HUES64 (cell line): ENCODE measurements around the gene CDK17.
A peak's percentile ranks its signal among the peaks of the same experiment; 100 is the strongest.
"Not testable (repeated sequence)": the region's sequence is repeated elsewhere in the genome, so short reads cannot be mapped to it uniquely, and the experiment has no call there.

Experiments used
- H3K27ac ChIP-seq: 2 replicates; pipeline ENCODE4 v1.7.0; 2013; ENCODE audit warnings: low read depth, low read length, inconsistent platforms
- H3K27me3 ChIP-seq: 2 replicates; pipeline ENCODE4 v1.6.1; 2013; ENCODE audit warnings: mild to moderate bottlenecking, low read length; ENCODE audit not compliant: insufficient read depth
- H3K36me3 ChIP-seq: 2 replicates; pipeline ENCODE4 v1.6.1; 2013; ENCODE audit warnings: mild to moderate bottlenecking, low read length; ENCODE audit not compliant: insufficient read depth
- H3K4me1 ChIP-seq: 2 replicates; pipeline ENCODE4 v1.6.1; 2013; ENCODE audit warnings: mild to moderate bottlenecking, low read length, moderate library complexity; ENCODE audit not compliant: insufficient read depth
- H3K4me3 ChIP-seq: 2 replicates; pipeline ENCODE4 v1.5.1; 2013; ENCODE audit warnings: mild to moderate bottlenecking, low read length, moderate library complexity
- H3K9ac ChIP-seq: 2 replicates; pipeline ENCODE4 v1.6.1; 2013; ENCODE audit warnings: mild to moderate bottlenecking, low read depth, low read length
- H3K9me3 ChIP-seq: 2 replicates; pipeline ENCODE4 v1.6.1; 2013; ENCODE audit warnings: low read depth, low read length; ENCODE audit not compliant: insufficient read depth
- WGBS: fragments of 150-250, 120-280 bp; methylation state at CpG from one replicate; pipeline ENCODE4 v1.1.7; 2013; ENCODE audit warnings: missing lambda C conversion rate; 5-methylcytosine and 5-hydroxymethylcytosine counted together

Gene CDK17

DNA sequence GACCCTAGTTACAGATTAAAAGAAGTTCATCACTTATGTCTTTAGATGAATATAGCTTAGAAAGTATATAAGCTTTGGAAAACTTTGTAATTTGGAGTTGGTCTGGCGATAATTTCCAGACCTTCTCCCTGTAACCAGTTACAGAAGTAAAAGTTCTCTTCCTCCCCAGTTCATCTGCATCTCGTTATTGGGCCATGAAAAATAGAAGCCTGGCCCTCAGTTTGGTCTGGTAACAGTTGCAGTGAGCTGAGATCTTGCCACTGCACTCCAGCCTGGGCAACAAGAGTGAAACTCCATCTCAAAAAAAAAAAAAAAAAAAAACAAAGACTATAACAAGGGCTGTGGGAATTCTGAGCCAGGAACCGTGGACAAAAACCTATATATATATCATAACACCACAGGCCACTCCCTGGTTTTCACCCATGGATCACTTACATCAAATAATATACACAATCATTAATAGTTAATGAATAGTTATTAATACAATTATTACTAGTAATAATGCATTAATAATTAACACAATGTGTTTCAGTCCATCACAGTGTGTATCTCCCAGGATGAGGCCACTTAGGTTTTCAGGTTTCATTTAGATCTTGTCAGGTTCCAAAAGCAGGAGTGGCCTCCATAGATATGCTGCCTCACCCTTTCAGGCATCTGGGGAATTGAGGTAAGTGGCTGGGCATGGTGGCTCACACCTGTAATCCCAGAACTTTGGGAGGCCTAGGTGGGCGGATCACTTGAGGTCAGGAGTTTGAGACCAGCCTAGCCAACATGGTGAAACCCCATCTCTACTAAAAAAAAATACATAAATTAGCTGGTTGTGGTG lies 32.5 kb upstream of the CDK17 start:
- not testable (repeated sequence) for H3K27ac ChIP-seq, H3K4me1 ChIP-seq, H3K27me3 ChIP-seq, H3K4me3 ChIP-seq, H3K9me3 ChIP-seq, H3K36me3 ChIP-seq, H3K9ac ChIP-seq
- WGBS = 97% methylated on average over 3 of the region's 4 CpGs

DNA sequence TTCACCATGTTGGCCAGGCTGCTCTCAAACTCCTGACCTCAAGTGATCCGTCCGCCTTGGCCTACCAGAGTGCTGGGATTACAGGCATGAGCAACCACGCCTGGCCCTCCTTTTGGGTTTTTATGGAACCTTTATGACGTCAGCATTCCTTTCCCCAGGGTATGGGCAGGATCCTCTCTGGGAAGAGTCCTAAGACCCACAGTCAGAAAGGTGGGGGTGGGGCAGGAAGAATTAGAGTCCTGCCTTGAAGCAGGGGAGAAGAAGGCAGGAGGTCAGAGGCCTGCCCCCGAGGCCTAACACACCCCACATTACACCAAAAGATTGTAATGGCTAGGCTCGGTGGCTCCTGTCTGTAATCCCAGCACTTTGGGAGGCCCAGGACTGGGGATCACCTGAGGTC lies 30.8 kb upstream of the CDK17 start:
- H3K4me1 ChIP-seq = peaks cover 14% of the 10 kb centered on the region; the same call in 1 of the 2 replicates
- 79% methylated on average over 6 of the region's 6 CpGs for WGBS
- no peaks in the 10 kb centered on the region for H3K9me3 ChIP-seq
- no peaks in the 10 kb centered on the region for H3K36me3 ChIP-seq
- H3K27me3 ChIP-seq = no peaks in the 10 kb centered on the region
- no peak overlapping the region for H3K9ac ChIP-seq
- H3K27ac ChIP-seq = no peak overlapping the region
- no peak overlapping the region for H3K4me3 ChIP-seq

DNA sequence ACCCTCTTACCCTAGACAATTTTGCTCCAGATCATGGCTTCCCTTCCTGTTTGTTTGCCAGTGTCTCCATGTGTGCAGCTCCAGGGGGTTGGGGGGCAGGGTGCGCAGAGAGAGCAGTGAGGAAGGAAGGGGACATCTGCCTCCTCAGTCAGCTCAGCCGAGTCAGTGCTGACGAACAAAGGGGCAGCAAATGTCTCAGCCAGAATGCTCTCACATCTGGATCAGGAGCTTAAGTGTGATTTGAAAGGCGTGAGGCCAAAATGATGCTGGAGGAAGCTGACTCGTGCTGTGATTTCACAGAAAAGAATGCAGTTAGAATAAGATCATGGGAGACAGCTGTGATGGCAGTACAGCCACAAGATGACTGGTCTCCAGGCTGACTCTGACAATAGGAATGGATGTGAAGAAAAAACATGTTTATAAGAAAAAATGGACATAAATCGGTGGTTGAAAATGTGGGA lies 27.1 kb upstream of the CDK17 start:
- Histone ChIP-seq H3K27me3 (no peaks in the 10 kb centered on the region), H3K4me3 (no peak overlapping the region), H3K27ac (no peak overlapping the region), H3K9me3 (no peaks in the 10 kb centered on the region), H3K4me1 (peaks cover 14% of the 10 kb centered on the region; the same call in 1 of the 2 replicates), H3K36me3 (no peaks in the 10 kb centered on the region), H3K9ac (peak overlapping the region; percentile 62; the same call in 1 of the 2 replicates)
- WGBS = 53% methylated on average over 6 of the region's 6 CpGs

DNA sequence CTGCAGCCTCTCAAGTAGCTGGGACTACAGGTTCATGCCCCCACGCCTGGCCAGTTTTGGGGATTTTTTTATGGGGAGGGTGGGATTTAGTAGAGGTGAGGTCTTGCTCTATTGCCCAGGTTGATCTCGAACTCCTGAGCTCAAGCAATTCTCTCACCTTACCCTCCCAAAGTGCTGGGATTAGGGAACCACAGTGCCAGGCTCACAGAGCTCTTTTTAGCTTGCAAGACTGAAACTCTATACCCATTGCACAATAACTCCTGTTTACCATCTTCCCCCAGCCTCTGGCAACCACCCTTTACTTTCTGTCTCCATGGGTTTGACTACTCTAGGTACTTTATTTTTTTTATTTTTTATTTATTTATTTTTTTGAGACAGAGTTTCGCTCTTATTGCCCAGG lies 25.7 kb upstream of the CDK17 start:
- H3K9me3 ChIP-seq = no peaks in the 10 kb centered on the region
- no peak overlapping the region for H3K4me3 ChIP-seq
- H3K27me3 ChIP-seq = no peaks in the 10 kb centered on the region
- H3K9ac ChIP-seq = no peak overlapping the region
- peaks cover 14% of the 10 kb centered on the region; the same call in 1 of the 2 replicates for H3K4me1 ChIP-seq
- no peaks in the 10 kb centered on the region for H3K36me3 ChIP-seq
- WGBS = 85% methylated on average over 3 of the region's 3 CpGs
- no peak overlapping the region for H3K27ac ChIP-seq

DNA sequence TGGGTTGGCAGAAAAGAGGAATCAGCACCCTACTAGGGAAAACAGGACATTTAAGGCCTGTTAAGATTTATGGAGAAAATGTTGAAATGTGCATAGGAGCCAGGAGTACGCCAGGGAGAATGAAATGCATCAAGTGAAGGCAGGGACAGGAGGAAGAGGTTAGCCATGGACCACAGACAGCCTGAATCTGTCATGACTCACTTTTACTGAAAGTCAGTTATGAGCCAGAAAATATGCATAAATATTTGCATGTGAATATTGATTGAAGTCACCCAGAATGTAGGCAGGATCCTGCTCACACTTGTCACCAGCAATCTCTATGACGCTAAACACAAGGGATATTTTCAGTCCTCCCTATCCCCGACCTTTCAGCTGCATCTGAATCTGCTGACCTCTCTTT lies 25.1 kb upstream of the CDK17 start:
- Histone ChIP-seq H3K36me3 (no peaks in the 10 kb centered on the region), H3K4me1 (peaks cover 14% of the 10 kb centered on the region; the same call in 1 of the 2 replicates), H3K4me3 (no peak overlapping the region), H3K9ac (no peak overlapping the region), H3K27me3 (no peaks in the 10 kb centered on the region), H3K27ac (no peak overlapping the region), H3K9me3 (no peaks in the 10 kb centered on the region)
- WGBS = 73% methylated on average over 3 of the region's 3 CpGs

DNA sequence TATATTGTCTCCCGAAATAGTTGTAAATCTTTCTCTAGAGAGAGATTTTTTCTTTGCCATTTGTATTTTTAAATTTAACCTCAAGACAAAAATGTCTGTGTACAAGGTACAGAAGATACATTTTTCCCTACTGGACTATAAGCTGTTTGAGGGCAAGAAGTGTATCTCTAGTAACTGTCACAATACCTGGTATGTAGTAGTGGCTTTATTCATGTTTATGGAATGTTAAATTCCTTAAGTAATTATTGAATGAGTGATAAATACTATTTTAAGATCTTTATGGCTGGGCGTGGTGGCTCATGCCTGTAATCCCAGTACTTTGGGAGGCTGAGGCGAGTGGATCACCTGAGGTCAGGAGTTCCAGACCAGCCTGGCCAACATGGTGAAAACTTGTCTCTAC lies 24.4 kb upstream of the CDK17 start:
- no peak overlapping the region for H3K27ac ChIP-seq
- no peak overlapping the region for H3K9ac ChIP-seq
- H3K9me3 ChIP-seq = no peaks in the 10 kb centered on the region
- H3K27me3 ChIP-seq = no peaks in the 10 kb centered on the region
- H3K4me1 ChIP-seq = peaks cover 14% of the 10 kb centered on the region; the same call in 1 of the 2 replicates
- no peaks in the 10 kb centered on the region for H3K36me3 ChIP-seq
- 98% methylated on average over 3 of the region's 3 CpGs for WGBS
- no peak overlapping the region for H3K4me3 ChIP-seq

DNA sequence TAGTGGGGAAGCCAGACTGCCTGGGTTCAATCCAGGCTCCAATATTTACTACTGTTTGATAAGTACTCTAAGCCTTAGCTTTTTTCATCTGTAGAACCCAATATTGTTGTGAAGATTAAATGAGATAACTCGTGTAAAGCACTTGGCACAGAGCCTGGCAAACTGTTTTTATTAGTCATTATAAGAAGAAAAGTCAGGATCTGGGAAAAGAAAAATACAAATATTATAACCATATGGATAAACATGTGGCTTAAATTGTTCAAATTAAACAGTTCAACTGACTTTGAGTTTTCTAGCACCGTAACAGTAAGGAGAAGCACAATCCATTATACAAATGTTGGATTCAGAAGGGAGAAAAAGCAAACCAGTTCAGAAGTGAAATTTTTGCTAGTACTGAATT lies 22.0 kb upstream of the CDK17 start:
- Histone ChIP-seq H3K4me3 (no peak overlapping the region), H3K9ac (no peak overlapping the region), H3K27ac (no peak overlapping the region), H3K36me3 (no peaks in the 10 kb centered on the region), H3K4me1 (peaks cover 4% of the 10 kb centered on the region; the same call in 1 of the 2 replicates), H3K9me3 (no peaks in the 10 kb centered on the region), H3K27me3 (no peaks in the 10 kb centered on the region)
- 88% methylated on average over 1 of the region's 2 CpGs for WGBS

DNA sequence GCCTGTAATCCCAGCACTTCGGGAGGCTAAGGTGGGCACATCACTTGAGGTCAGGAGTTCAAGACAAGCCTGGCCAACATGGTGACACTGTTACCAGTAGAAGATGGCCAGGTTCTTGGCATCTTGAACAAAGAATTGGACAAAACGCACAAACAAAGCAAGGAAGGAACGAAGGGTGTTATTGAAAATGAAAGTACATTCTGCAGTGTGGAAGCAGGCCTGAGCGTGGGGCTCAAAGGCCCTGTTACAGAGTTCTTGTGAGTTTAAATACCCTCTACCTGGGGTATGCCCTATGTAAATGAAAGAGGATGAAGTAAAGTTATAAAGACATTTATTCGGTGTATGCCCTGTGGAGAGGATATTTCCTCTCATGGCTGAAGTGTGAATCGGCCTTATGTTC lies 20.8 kb upstream of the CDK17 start:
- H3K4me1 ChIP-seq = no peaks in the 10 kb centered on the region
- H3K27ac ChIP-seq = no peak overlapping the region
- no peaks in the 10 kb centered on the region for H3K27me3 ChIP-seq
- no peaks in the 10 kb centered on the region for H3K36me3 ChIP-seq
- no peak overlapping the region for H3K9ac ChIP-seq
- H3K9me3 ChIP-seq = no peaks in the 10 kb centered on the region
- 94% methylated on average over 6 of the region's 6 CpGs for WGBS
- no peak overlapping the region for H3K4me3 ChIP-seq

DNA sequence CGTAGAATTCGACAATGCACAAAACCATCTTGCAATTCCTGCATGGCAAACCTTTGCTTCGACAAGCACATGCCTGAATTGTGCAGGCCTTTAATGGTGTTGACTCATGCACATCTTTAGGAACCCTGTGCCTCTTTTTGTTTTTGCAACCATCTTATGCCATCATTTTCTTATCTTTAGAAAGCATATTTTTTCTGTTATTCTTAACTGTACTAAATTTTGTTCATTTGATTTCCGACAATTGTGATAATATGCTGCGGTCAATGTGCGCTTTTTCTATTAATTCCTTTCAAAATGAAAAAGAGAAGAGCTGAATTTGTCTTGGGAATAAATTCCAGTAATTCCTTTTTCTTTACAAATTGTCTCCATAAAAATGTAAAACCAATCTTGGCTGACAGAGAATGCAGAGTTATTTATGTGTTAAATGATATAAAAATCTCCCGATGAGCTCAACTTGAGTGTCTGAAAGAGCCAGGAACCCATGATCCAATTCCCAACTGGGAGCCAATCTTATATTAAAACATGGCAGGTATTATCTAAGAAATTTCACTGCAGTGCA lies 20.1 kb upstream of the CDK17 start:
- H3K4me3 ChIP-seq = no peak overlapping the region
- H3K27me3 ChIP-seq = no peaks in the 10 kb centered on the region
- no peaks in the 10 kb centered on the region for H3K9me3 ChIP-seq
- no peaks in the 10 kb centered on the region for H3K4me1 ChIP-seq
- H3K27ac ChIP-seq = no peak overlapping the region
- no peak overlapping the region for H3K9ac ChIP-seq
- no peaks in the 10 kb centered on the region for H3K36me3 ChIP-seq
- WGBS = 97% methylated on average over 7 of the region's 7 CpGs

DNA sequence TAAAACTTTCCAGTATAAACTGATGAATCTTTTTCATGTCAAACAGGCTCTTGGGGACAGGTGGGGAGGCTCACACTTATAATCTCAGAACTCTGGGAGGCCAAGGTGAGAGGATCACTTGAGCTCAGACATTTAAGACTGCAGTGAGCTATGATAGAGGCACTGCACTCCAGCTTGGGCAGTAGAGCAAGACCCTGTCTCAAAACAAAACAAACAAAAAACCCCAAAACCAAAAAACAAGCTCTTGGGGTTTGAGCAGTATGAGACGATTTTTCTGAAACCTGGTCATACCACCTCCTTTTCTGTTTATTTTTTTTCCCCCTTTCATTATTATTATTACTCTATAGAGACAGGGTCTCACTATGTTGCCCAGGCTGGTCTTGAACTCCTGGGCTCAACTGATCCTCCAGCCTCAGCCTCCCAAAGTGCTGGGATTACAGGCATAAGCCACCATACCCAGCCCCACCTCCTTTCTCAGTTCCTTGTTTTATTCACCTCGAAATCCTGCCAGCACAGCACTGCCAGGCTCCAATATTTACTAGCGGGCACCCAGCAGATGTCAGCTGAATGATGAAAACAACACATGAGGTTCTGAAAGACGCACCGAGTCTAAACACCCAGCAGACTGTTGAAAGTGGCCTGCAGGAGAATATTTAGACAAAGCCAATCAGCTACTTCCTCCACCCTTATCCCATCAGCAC lies 19.5 kb upstream of the CDK17 start:
- no peak overlapping the region for H3K9ac ChIP-seq
- no peak overlapping the region for H3K4me3 ChIP-seq
- no peak overlapping the region for H3K27ac ChIP-seq
- no peaks in the 10 kb centered on the region for H3K9me3 ChIP-seq
- H3K4me1 ChIP-seq = no peaks in the 10 kb centered on the region
- WGBS = 91% methylated on average over 5 of the region's 5 CpGs
- no peaks in the 10 kb centered on the region for H3K36me3 ChIP-seq
- no peaks in the 10 kb centered on the region for H3K27me3 ChIP-seq

DNA sequence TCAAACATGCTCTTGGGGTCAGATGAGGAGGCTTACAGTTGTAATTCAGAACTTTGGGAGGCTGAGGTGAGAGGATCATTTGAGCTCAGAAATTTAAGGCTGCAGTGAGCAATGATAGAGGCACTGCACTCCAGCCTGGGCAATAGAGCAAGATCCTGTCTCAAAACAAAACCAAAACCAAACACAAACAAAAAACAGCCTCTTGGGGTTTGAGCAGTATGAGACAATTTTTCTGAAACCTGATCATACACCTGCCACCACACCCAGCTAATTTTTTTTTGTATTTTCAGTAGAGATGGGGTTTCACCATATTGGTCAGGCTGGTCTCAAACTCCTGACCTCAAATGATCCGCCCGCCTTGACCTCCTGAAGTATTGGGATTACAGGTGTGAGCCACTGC lies 17.4 kb upstream of the CDK17 start:
- H3K27me3 ChIP-seq, H3K36me3 ChIP-seq, H3K9me3 ChIP-seq, H3K9ac ChIP-seq, H3K27ac ChIP-seq, H3K4me1 ChIP-seq, H3K4me3 ChIP-seq: not testable (repeated sequence)
- 100% methylated on average over 2 of the region's 2 CpGs for WGBS
